Nephron progenitor cell (in vitro differentiated cells): Measurements from ENCODE around the gene RBKS.

Source experiments
- DNase-seq: peaks from one replicate; pipeline ENCODE4 v3.0.0; 2021
- H3K27ac Mint-ChIP-seq: 2 replicates; pipeline ENCODE4 v1.8.0; 2021; ENCODE audit warnings: mild to moderate bottlenecking, moderate library complexity, mixed read lengths
- H3K27me3 Mint-ChIP-seq: 2 replicates; pipeline ENCODE4 v1.8.0; 2021; ENCODE audit warnings: mild to moderate bottlenecking, low read depth, mixed read lengths; ENCODE audit not compliant: poor library complexity
- H3K36me3 Mint-ChIP-seq: 2 replicates; pipeline ENCODE4 v1.8.0; 2021; ENCODE audit warnings: low read depth, mixed read lengths
- H3K4me1 Mint-ChIP-seq: 2 replicates; pipeline ENCODE4 v1.8.0; 2021; ENCODE audit warnings: mixed read lengths
- H3K4me3 Mint-ChIP-seq: 2 replicates; pipeline ENCODE4 v1.8.0; 2021; ENCODE audit warnings: mild to moderate bottlenecking, moderate library complexity, mixed read lengths
- H3K9me3 Mint-ChIP-seq: 2 replicates; pipeline ENCODE4 v1.8.0; 2021; ENCODE audit warnings: mild to moderate bottlenecking, moderate library complexity, mixed read lengths
- TF ChIP-seq, protein P1 (sequence below): fragments of 200-600 bp; sonication (generic); IDR thresholded peaks from 2 replicates; pipeline ENCODE4 v1.5.0; 2021; ENCODE audit warnings: antibody characterized with exemption

Gene RBKS

GRCh38 chr2:27890146-27890923 is at the start of gene RBKS, which contains the start of gene BABAM2:
Gene RBKS, minus strand, starts transcription at chr2:27890387. Its CDS starts 42 bp downstream, at chr2:27890345.
Gene BABAM2, plus strand, starts transcription at chr2:27890729. Its CDS starts 3,828 bp downstream, at chr2:27894557.
- H3K36me3 Mint-ChIP-seq: peaks cover 15% of the 10 kb centered on the region
- peak within 1 kb of the TSS; percentile 100 for H3K27ac Mint-ChIP-seq
- peak; percentile 89 for DNase-seq

DNA sequence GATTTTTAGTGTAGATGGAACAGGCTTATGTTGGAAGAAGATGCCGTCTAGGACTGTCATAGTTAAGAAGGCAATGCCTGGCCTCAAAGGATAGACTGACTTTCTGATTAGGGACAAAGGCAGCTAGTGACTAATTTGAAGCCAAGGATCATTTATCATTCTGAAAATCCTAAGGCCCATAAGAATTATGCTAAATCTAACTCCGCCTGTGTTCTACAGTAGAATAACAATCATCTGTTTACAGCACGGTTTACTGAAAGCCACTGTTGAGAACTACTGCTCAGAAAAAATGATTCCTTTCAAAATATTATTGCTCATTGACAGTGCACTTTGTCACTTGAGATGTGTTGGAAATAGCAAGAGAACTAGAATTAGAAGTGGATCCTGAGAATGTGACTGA is 44.8 kb upstream of the RBKS start:
- Mint-ChIP-seq H3K27ac (no peak overlapping the region), H3K36me3 (peaks cover 13% of the 10 kb centered on the region), H3K4me1 (no peaks in the 10 kb centered on the region), H3K9me3 (no peaks in the 10 kb centered on the region), H3K27me3 (no peaks in the 10 kb centered on the region), H3K4me3 (no peak overlapping the region)
- TF ChIP-seq, protein P1, sequence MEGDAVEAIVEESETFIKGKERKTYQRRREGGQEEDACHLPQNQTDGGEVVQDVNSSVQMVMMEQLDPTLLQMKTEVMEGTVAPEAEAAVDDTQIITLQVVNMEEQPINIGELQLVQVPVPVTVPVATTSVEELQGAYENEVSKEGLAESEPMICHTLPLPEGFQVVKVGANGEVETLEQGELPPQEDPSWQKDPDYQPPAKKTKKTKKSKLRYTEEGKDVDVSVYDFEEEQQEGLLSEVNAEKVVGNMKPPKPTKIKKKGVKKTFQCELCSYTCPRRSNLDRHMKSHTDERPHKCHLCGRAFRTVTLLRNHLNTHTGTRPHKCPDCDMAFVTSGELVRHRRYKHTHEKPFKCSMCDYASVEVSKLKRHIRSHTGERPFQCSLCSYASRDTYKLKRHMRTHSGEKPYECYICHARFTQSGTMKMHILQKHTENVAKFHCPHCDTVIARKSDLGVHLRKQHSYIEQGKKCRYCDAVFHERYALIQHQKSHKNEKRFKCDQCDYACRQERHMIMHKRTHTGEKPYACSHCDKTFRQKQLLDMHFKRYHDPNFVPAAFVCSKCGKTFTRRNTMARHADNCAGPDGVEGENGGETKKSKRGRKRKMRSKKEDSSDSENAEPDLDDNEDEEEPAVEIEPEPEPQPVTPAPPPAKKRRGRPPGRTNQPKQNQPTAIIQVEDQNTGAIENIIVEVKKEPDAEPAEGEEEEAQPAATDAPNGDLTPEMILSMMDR: no peak
- DNase-seq: no peak

More at GRCh38 chr2:27890146-27890923, at the start of gene RBKS, which contains the start of gene BABAM2:
- Mint-ChIP-seq H3K9me3 (no peaks in the 10 kb centered on the region), H3K4me3 (peak within 1 kb of the TSS; percentile 98), H3K4me1 (peaks cover 38% of the 10 kb centered on the region), H3K27me3 (no peaks in the 10 kb centered on the region)
- TF ChIP-seq, protein P1: no peak

DNA sequence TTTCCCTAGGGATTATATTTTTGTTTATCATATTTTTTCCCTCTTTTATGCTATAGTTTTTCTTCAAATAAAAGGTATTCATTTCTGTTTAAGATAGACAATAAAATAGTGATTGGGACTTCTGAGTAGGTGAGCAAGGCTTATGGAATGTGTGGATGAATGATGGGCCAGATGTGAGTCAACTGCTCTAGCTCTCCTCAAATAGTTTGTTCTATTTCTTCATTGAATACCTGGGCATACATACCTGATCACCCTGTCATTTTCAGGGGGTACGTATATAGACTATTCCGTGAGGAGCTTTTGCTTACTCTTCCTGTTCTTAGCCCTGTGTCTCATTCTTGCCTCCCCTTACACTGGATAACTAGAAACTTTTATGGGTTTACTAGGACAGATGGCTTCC is 42.2 kb upstream of the RBKS start:
- peaks cover 19% of the 10 kb centered on the region for H3K36me3 Mint-ChIP-seq
- no peaks in the 10 kb centered on the region for H3K9me3 Mint-ChIP-seq
- peak overlapping the region; percentile 18 for H3K27ac Mint-ChIP-seq

DNA sequence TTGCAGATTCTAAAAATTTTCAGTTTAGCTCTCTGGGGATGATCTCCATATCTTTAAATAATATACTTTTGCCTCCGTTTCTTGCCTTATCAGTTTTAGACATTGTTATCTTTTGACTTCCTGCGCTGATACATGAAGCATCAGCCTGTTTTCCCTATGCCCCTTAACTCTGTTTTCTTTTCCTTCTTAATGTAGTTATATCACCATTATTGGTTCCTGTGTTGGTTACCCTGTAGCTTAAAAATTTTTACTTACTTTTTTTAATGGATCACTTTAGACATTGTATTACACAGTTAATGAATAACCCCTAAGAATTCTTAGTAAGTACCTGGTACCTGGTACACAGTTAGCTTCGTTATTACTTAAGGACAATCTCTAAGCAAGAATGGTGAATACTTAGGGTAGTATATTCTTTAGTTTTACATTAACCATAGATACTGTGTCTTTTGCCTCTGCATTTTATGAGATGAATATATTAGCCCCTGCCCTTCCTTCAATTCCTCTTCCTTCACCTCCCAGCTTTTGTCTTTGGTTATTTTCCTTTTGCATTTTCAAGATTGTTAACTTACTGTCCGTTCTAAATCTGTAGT is 41.3 kb upstream of the RBKS start:
- peaks cover 2% of the 10 kb centered on the region for H3K4me1 Mint-ChIP-seq
- no peak overlapping the region for H3K27ac Mint-ChIP-seq
- H3K36me3 Mint-ChIP-seq: peaks cover 19% of the 10 kb centered on the region
- TF ChIP-seq, protein P1: no peak
- no peaks in the 10 kb centered on the region for H3K9me3 Mint-ChIP-seq
- DNase-seq: no peak
- H3K27me3 Mint-ChIP-seq: no peaks in the 10 kb centered on the region
- no peak overlapping the region for H3K4me3 Mint-ChIP-seq

More for the DNA sequence above, 42.2 kb upstream of the RBKS start:
- TF ChIP-seq, protein P1: no peak
- no peaks in the 10 kb centered on the region for H3K27me3 Mint-ChIP-seq
- H3K4me1 Mint-ChIP-seq: no peaks in the 10 kb centered on the region
- H3K4me3 Mint-ChIP-seq: no peak overlapping the region
- no peak for DNase-seq

GRCh38 chr2:27929916-27930486 is 39.8 kb upstream of the RBKS start:
- TF ChIP-seq, protein P1: no peak
- peaks cover 19% of the 10 kb centered on the region for H3K36me3 Mint-ChIP-seq

More at GRCh38 chr2:27929916-27930486, 39.8 kb upstream of the RBKS start:
- Mint-ChIP-seq H3K4me3 (no peak overlapping the region), H3K27me3 (no peaks in the 10 kb centered on the region), H3K4me1 (peaks cover 14% of the 10 kb centered on the region), H3K27ac (no peak overlapping the region), H3K9me3 (no peaks in the 10 kb centered on the region)
- DNase-seq: no peak
